ENCODE results near the gene ENAM. TPM values are rescaled to one million over a fixed set of nuclear protein-coding genes. Genes with fewer than 3 reads are reported as not detected.

Gene ENAM
- total RNA-seq (not detected), total RNA-seq (0 reads per million in 2 donors)

GRCh38 chr4:70628444-70628843 is at the start of gene ENAM:
Gene ENAM, plus strand, starts transcription at chr4:70628744. Its CDS starts 757 bp downstream, at chr4:70629501.
- H3K4me1 Mint-ChIP-seq = peaks cover 2% of the 10 kb centered on the region
- no peaks in the 10 kb centered on the region for H3K9me3 ChIP-seq (ENCODE audit: control insufficient read depth, low read length, poor library complexity, severe bottlenecking)
- no peaks in the 10 kb centered on the region for H3K36me3 Mint-ChIP-seq (ENCODE audit: low read depth)
- no peak for ATAC-seq
- DNase-seq = no peak
- no peak within 1 kb of the TSS for H3K4me3 Mint-ChIP-seq
- no peak within 1 kb of the TSS for H3K27ac Mint-ChIP-seq
- H3K27me3 Mint-ChIP-seq = peaks cover 9% of the 10 kb centered on the region

- Mint-ChIP-seq H3K27me3 (peaks cover 13% of the 10 kb centered on the region), H3K27ac (no peak overlapping the region), H3K4me3 (no peak overlapping the region), H3K36me3 (ENCODE audit: low read depth) (peaks cover 4% of the 10 kb centered on the region), H3K4me1 (peaks cover 2% of the 10 kb centered on the region)
- no peak for DNase-seq
- H3K9me3 ChIP-seq (ENCODE audit: control insufficient read depth, low read length, poor library complexity, severe bottlenecking) = no peaks in the 10 kb centered on the region
- ATAC-seq = no peak
Measured at GRCh38 chr4:70581980-70582379, 46.6 kb upstream of the ENAM start.

GRCh38 chr4:70583952-70584834 is 44.4 kb upstream of the ENAM start:
- no peak for DNase-seq
- no peak for ATAC-seq
- H3K27me3 Mint-ChIP-seq = peaks cover 20% of the 10 kb centered on the region
- no peaks in the 10 kb centered on the region for H3K9me3 ChIP-seq (ENCODE audit: control insufficient read depth, low read length, poor library complexity, severe bottlenecking)
- peaks cover 2% of the 10 kb centered on the region for H3K4me1 Mint-ChIP-seq
- no peak overlapping the region for H3K27ac Mint-ChIP-seq
- peaks cover 3% of the 10 kb centered on the region for H3K36me3 Mint-ChIP-seq (ENCODE audit: low read depth)
- H3K4me3 Mint-ChIP-seq = no peak overlapping the region

- Mint-ChIP-seq H3K27ac (no peak overlapping the region), H3K4me3 (no peak overlapping the region), H3K4me1 (peaks cover 7% of the 10 kb centered on the region), H3K27me3 (peaks cover 27% of the 10 kb centered on the region), H3K36me3 (ENCODE audit: low read depth) (peaks cover 3% of the 10 kb centered on the region)
- no peaks in the 10 kb centered on the region for H3K9me3 ChIP-seq (ENCODE audit: control insufficient read depth, low read length, poor library complexity, severe bottlenecking)
- DNase-seq (no peak), ATAC-seq (no peak)
Measured at GRCh38 chr4:70586841-70587240, 41.7 kb upstream of the ENAM start.

- peaks cover 20% of the 10 kb centered on the region for H3K27me3 Mint-ChIP-seq
- ATAC-seq = no peak
Measured at GRCh38 chr4:70589785-70590184, 38.8 kb upstream of the ENAM start.

GRCh38 chr4:70591955-70592582 is 36.5 kb upstream of the ENAM start, which contains the start of gene AMBN:
Gene AMBN, plus strand, starts transcription at chr4:70592256. Its CDS starts 103 bp downstream, at chr4:70592359.
- ATAC-seq (no peak), DNase-seq (no peak)
- H3K27me3 Mint-ChIP-seq = peaks cover 23% of the 10 kb centered on the region
- no peaks in the 10 kb centered on the region for H3K9me3 ChIP-seq (ENCODE audit: control insufficient read depth, low read length, poor library complexity, severe bottlenecking)
- no peaks in the 10 kb centered on the region for H3K36me3 Mint-ChIP-seq (ENCODE audit: low read depth)
- H3K27ac Mint-ChIP-seq = no peak within 1 kb of the TSS
- H3K4me3 Mint-ChIP-seq = no peak within 1 kb of the TSS
- peaks cover 7% of the 10 kb centered on the region for H3K4me1 Mint-ChIP-seq

More at GRCh38 chr4:70589785-70590184, 38.8 kb upstream of the ENAM start:
- no peak for DNase-seq
- peaks cover 7% of the 10 kb centered on the region for H3K4me1 Mint-ChIP-seq
- H3K36me3 Mint-ChIP-seq (ENCODE audit: low read depth) = no peaks in the 10 kb centered on the region
- no peak overlapping the region for H3K4me3 Mint-ChIP-seq
- H3K9me3 ChIP-seq (ENCODE audit: control insufficient read depth, low read length, poor library complexity, severe bottlenecking) = no peaks in the 10 kb centered on the region
- H3K27ac Mint-ChIP-seq = no peak overlapping the region

GRCh38 chr4:70594196-70594595 is 34.3 kb upstream of the ENAM start:
- DNase-seq (no peak), ATAC-seq (no peak)
- Mint-ChIP-seq H3K4me3 (no peak overlapping the region), H3K4me1 (peaks cover 4% of the 10 kb centered on the region), H3K27ac (no peak overlapping the region), H3K36me3 (ENCODE audit: low read depth) (no peaks in the 10 kb centered on the region), H3K27me3 (peaks cover 17% of the 10 kb centered on the region)
- no peaks in the 10 kb centered on the region for H3K9me3 ChIP-seq (ENCODE audit: control insufficient read depth, low read length, poor library complexity, severe bottlenecking)

GRCh38 chr4:70600305-70600704 is 28.2 kb upstream of the ENAM start:
- Mint-ChIP-seq H3K27ac (no peak overlapping the region), H3K36me3 (ENCODE audit: low read depth) (no peaks in the 10 kb centered on the region), H3K27me3 (peaks cover 4% of the 10 kb centered on the region), H3K4me3 (no peak overlapping the region), H3K4me1 (peaks cover 3% of the 10 kb centered on the region)
- H3K9me3 ChIP-seq (ENCODE audit: control insufficient read depth, low read length, poor library complexity, severe bottlenecking) = no peaks in the 10 kb centered on the region
- no peak for ATAC-seq
- DNase-seq = no peak

- H3K9me3 ChIP-seq (ENCODE audit: control insufficient read depth, low read length, poor library complexity, severe bottlenecking) = no peaks in the 10 kb centered on the region
- Mint-ChIP-seq H3K27ac (no peak overlapping the region), H3K27me3 (peaks cover 4% of the 10 kb centered on the region), H3K36me3 (ENCODE audit: low read depth) (no peaks in the 10 kb centered on the region), H3K4me3 (no peak overlapping the region), H3K4me1 (peaks cover 3% of the 10 kb centered on the region)
- no peak for ATAC-seq
- no peak for DNase-seq
Measured at GRCh38 chr4:70600977-70601376, 27.6 kb upstream of the ENAM start.

GRCh38 chr4:70601422-70602039 is 27.0 kb upstream of the ENAM start:
- no peaks in the 10 kb centered on the region for H3K9me3 ChIP-seq (ENCODE audit: control insufficient read depth, low read length, poor library complexity, severe bottlenecking)
- peaks cover 4% of the 10 kb centered on the region for H3K27me3 Mint-ChIP-seq
- no peaks in the 10 kb centered on the region for H3K36me3 Mint-ChIP-seq (ENCODE audit: low read depth)
- peaks cover 3% of the 10 kb centered on the region for H3K4me1 Mint-ChIP-seq
- DNase-seq (peak; percentile 21 to 52 (median 37)), ATAC-seq (peak; percentile 89)
- H3K27ac Mint-ChIP-seq = no peak overlapping the region
- H3K4me3 Mint-ChIP-seq = no peak overlapping the region

GRCh38 chr4:70603856-70604255 is 24.7 kb upstream of the ENAM start:
- no peak overlapping the region for H3K27ac Mint-ChIP-seq

GRCh38 chr4:70606459-70606858 is 22.1 kb upstream of the ENAM start:
- Mint-ChIP-seq H3K36me3 (ENCODE audit: low read depth) (no peaks in the 10 kb centered on the region), H3K4me3 (no peak overlapping the region)

More at GRCh38 chr4:70603856-70604255, 24.7 kb upstream of the ENAM start:
- ATAC-seq (no peak), DNase-seq (no peak)
- Mint-ChIP-seq H3K27me3 (peaks cover 11% of the 10 kb centered on the region), H3K4me1 (peaks cover 3% of the 10 kb centered on the region), H3K36me3 (ENCODE audit: low read depth) (no peaks in the 10 kb centered on the region), H3K4me3 (no peak overlapping the region)
- H3K9me3 ChIP-seq (ENCODE audit: control insufficient read depth, low read length, poor library complexity, severe bottlenecking) = no peaks in the 10 kb centered on the region

GRCh38 chr4:70607334-70607853 is 21.1 kb upstream of the ENAM start:
- Mint-ChIP-seq H3K27ac (no peak overlapping the region), H3K4me1 (no peaks in the 10 kb centered on the region), H3K4me3 (no peak overlapping the region), H3K36me3 (ENCODE audit: low read depth) (no peaks in the 10 kb centered on the region), H3K27me3 (peaks cover 35% of the 10 kb centered on the region)
- ATAC-seq (no peak), DNase-seq (no peak)
- no peaks in the 10 kb centered on the region for H3K9me3 ChIP-seq (ENCODE audit: control insufficient read depth, low read length, poor library complexity, severe bottlenecking)

More at GRCh38 chr4:70606459-70606858, 22.1 kb upstream of the ENAM start:
- Mint-ChIP-seq H3K27ac (no peak overlapping the region), H3K4me1 (peaks cover under 1% of the 10 kb centered on the region), H3K27me3 (peaks cover 28% of the 10 kb centered on the region)
- ATAC-seq = no peak
- DNase-seq = no peak
- no peaks in the 10 kb centered on the region for H3K9me3 ChIP-seq (ENCODE audit: control insufficient read depth, low read length, poor library complexity, severe bottlenecking)

All from T-helper 17 cell (primary cell).